Hepatocyte (in vitro differentiated cells): ENCODE measurements around the gene CXCL3.

Experiments
- EZH2 ChIP-seq: fragments of 200-600 bp; sonication (generic); IDR thresholded peaks from 2 replicates; pipeline ENCODE4 v1.6.1; 2016; ENCODE audit warnings: antibody characterized with exemption, mild to moderate bottlenecking, borderline replicate concordance
- EZH2phosphoT487 ChIP-seq: fragments of 200-600 bp; sonication (generic); IDR thresholded peaks from one replicate; pipeline ENCODE4 v1.6.1; 2018; ENCODE audit warnings: antibody characterized with exemption, mild to moderate bottlenecking, low read depth, moderate library complexity; ENCODE audit not compliant: unreplicated experiment, severe bottlenecking
- TF ChIP-seq, protein P1 (sequence below): fragments of 200-600 bp; sonication (generic); IDR thresholded peaks from 2 replicates; pipeline ENCODE4 v1.5.1; 2016; ENCODE audit warnings: antibody characterized with exemption, mild to moderate bottlenecking; ENCODE audit not compliant: poor library complexity

GRCh38 chr4:74028504-74028903 lies 10.0 kb downstream of the CXCL3 start:
- TF ChIP-seq, protein P1, sequence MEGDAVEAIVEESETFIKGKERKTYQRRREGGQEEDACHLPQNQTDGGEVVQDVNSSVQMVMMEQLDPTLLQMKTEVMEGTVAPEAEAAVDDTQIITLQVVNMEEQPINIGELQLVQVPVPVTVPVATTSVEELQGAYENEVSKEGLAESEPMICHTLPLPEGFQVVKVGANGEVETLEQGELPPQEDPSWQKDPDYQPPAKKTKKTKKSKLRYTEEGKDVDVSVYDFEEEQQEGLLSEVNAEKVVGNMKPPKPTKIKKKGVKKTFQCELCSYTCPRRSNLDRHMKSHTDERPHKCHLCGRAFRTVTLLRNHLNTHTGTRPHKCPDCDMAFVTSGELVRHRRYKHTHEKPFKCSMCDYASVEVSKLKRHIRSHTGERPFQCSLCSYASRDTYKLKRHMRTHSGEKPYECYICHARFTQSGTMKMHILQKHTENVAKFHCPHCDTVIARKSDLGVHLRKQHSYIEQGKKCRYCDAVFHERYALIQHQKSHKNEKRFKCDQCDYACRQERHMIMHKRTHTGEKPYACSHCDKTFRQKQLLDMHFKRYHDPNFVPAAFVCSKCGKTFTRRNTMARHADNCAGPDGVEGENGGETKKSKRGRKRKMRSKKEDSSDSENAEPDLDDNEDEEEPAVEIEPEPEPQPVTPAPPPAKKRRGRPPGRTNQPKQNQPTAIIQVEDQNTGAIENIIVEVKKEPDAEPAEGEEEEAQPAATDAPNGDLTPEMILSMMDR: no peak
- no peak for TF ChIP-seq EZH2
- TF ChIP-seq EZH2phosphoT487: no peak
